H1 (cell line): ENCODE results near the gene CTXN3. TPM values are rescaled to one million over a fixed set of nuclear protein-coding genes. Genes with fewer than 3 reads are reported as not detected.

Experiments used
- CTCF ChIA-PET: fragments of 300-600 bp; sonication (Branson Sonifier 250); formaldehyde crosslinking; loops from one replicate; lab custom pipeline; 2021; ENCODE audit not compliant: partially characterized antibody; lab: Charles Lee
- POLR2A ChIA-PET: fragments of 300-600 bp; sonication (Branson Sonifier 250); formaldehyde crosslinking; loops from one replicate; lab custom pipeline; 2021; ENCODE audit warnings: inconsistent platforms; ENCODE audit not compliant: partially characterized antibody; lab: Charles Lee
- DNase-seq, 2 experiments: peaks; one replicate each; pipeline versions ENCODE4 v3.0.0 to v3.0.0-alpha.2; 2010 to 2022; ENCODE audit warnings: low spot score in 2 of 2, low read depth in 1 of 2, mixed read lengths in 1 of 2
- FAIRE-seq: peaks from 2 replicates; lab custom pipeline; 2011; peaks lifted over from hg19 to GRCh38; lab: Jason Lieb, UNC
- H2AFZ ChIP-seq: 2 replicates; pipeline ENCODE4 v1.8.1; 2012; ENCODE audit warnings: low read length, inconsistent platforms
- H2AK5ac ChIP-seq: 2 replicates; pipeline ENCODE4 v1.6.1; 2013; ENCODE audit warnings: low read depth, low read length
- H2BK120ac ChIP-seq: replicated peaks from 2 replicates; pipeline ENCODE3; 2013; ENCODE audit warnings: low read depth, low read length, inconsistent platforms
- H2BK12ac ChIP-seq: 2 replicates; pipeline ENCODE4 v1.6.1; 2013; ENCODE audit warnings: low read depth, low read length
- H2BK15ac ChIP-seq: 2 replicates; pipeline ENCODE4 v1.6.1; 2013; ENCODE audit warnings: low read length
- H2BK20ac ChIP-seq: 2 replicates; pipeline ENCODE4 v1.6.1; 2013; ENCODE audit warnings: low read length
- H2BK5ac ChIP-seq: 2 replicates; pipeline ENCODE4 v1.6.1; 2013; ENCODE audit warnings: low read depth, low read length
- H3K14ac ChIP-seq: 2 replicates; pipeline ENCODE4 v1.6.1; 2013; ENCODE audit warnings: inconsistent platforms; ENCODE audit not compliant: insufficient read length
- H3K18ac ChIP-seq: 2 replicates; pipeline ENCODE4 v1.6.1; 2013; ENCODE audit warnings: low read length; ENCODE audit errors: extremely low read depth
- H3K23ac ChIP-seq: 2 replicates; pipeline ENCODE4 v1.6.1; 2013; ENCODE audit warnings: inconsistent platforms; ENCODE audit not compliant: insufficient read length
- H3K23me2 ChIP-seq: 2 replicates; pipeline ENCODE4 v1.6.1; 2013; ENCODE audit warnings: low read depth, low read length
- H3K27ac ChIP-seq: 2 replicates; pipeline ENCODE4 v1.6.1; 2011; ENCODE audit warnings: low read depth, low read length, inconsistent platforms
- H3K27me3 ChIP-seq, 4 experiments: replicated peaks in 1 of 4; 1 replicate in 1 of 4; 2 replicates in 3 of 4; pipeline versions ENCODE4 v1.6.1 to v1.8.1; 2011 to 2013; ENCODE audit warnings: low read length in 3 of 4, mild to moderate bottlenecking in 3 of 4, inconsistent platforms in 2 of 4, mixed read lengths in 2 of 4, moderate library complexity in 1 of 4; ENCODE audit not compliant: control insufficient read depth in 3 of 4, insufficient read depth in 3 of 4; ENCODE audit errors: extremely low read depth in 1 of 4
- H3K36me3 ChIP-seq, 4 experiments: 2 replicates each; pipeline versions ENCODE4 v1.6.1 to v1.8.1; 2011 to 2013; ENCODE audit warnings: mild to moderate bottlenecking in 4 of 4, low read length in 3 of 4, moderate library complexity in 2 of 4, control low read depth in 1 of 4, inconsistent platforms in 1 of 4; ENCODE audit not compliant: insufficient read depth in 4 of 4, control insufficient read depth in 2 of 4
- H3K4ac ChIP-seq: replicated peaks from 2 replicates; pipeline ENCODE3; 2013; ENCODE audit warnings: low read length, low read depth, mixed read lengths, inconsistent platforms; ENCODE audit not compliant: insufficient read length
- H3K4me1 ChIP-seq, 4 experiments: replicated peaks in 1 of 4; 1 replicate in 1 of 4; 2 replicates in 3 of 4; pipeline versions ENCODE4 v1.6.1 to v1.8.1; 2011 to 2013; ENCODE audit warnings: low read length in 3 of 4, inconsistent platforms in 2 of 4, mixed read lengths in 1 of 4; ENCODE audit not compliant: insufficient read depth in 4 of 4, control insufficient read depth in 3 of 4
- H3K4me2 ChIP-seq, 2 experiments: 2 replicates each; pipeline versions ENCODE4 v1.6.1 to v1.8.1; 2011 to 2013; ENCODE audit warnings: low read depth in 2 of 2, low read length in 2 of 2, control low read depth in 1 of 2, inconsistent platforms in 1 of 2, mild to moderate bottlenecking in 1 of 2; ENCODE audit not compliant: insufficient read depth in 1 of 2
- H3K4me3 ChIP-seq, 4 experiments: fragments of 200-600, 300-600 bp in 1 of 4; sonication (generic), shearing (Covaris generic), sonication (Bioruptor Twin) in 1 of 4; 2 replicates each; pipeline versions ENCODE4 v1.5.1 to v1.8.1; 2011 to 2016; ENCODE audit warnings: low read length in 4 of 4, low read depth in 3 of 4, control low read depth in 2 of 4, inconsistent platforms in 2 of 4, mild to moderate bottlenecking in 2 of 4, mixed read lengths in 1 of 4, moderate library complexity in 1 of 4; ENCODE audit not compliant: insufficient read depth in 2 of 4; ENCODE audit errors: extremely low read depth in 1 of 4
- H3K56ac ChIP-seq: replicated peaks from 2 replicates; pipeline ENCODE3; 2013; ENCODE audit warnings: low read depth, mild to moderate bottlenecking, mixed read lengths, low read length, inconsistent platforms; ENCODE audit not compliant: insufficient read length
- H3K79me1 ChIP-seq: 2 replicates; pipeline ENCODE4 v1.6.1; 2013; ENCODE audit warnings: low read depth, low read length, control low read depth
- H3K79me2 ChIP-seq, 2 experiments: 2 replicates each; pipeline versions ENCODE4 v1.6.1 to v1.8.1; 2012 to 2013; ENCODE audit warnings: low read length in 2 of 2, mild to moderate bottlenecking in 2 of 2, inconsistent platforms in 1 of 2; ENCODE audit not compliant: insufficient read depth in 2 of 2, control insufficient read depth in 1 of 2
- H3K9ac ChIP-seq, 4 experiments: replicated peaks in 1 of 4; 1 replicate in 1 of 4; 2 replicates in 3 of 4; pipeline versions ENCODE4 v1.6.1 to v1.8.1; 2011 to 2013; ENCODE audit warnings: low read depth in 3 of 4, low read length in 3 of 4, control low read depth in 2 of 4, mild to moderate bottlenecking in 2 of 4, moderate library complexity in 2 of 4, inconsistent platforms in 1 of 4; ENCODE audit errors: extremely low read depth in 1 of 4
- H3K9me3 ChIP-seq, 2 experiments: 2 replicates each; pipeline versions ENCODE4 v1.6.1 to v1.8.1; 2012 to 2013; ENCODE audit warnings: mild to moderate bottlenecking in 2 of 2, moderate library complexity in 2 of 2, control low read depth in 1 of 2, inconsistent platforms in 1 of 2, low read depth in 1 of 2, low read length in 1 of 2, mixed read lengths in 1 of 2; ENCODE audit not compliant: insufficient read depth in 2 of 2
- H4K20me1 ChIP-seq, 2 experiments: replicated peaks in 1 of 2; 2 replicates each; pipeline versions ENCODE3 to v1.8.1; 2011 to 2013; ENCODE audit warnings: inconsistent platforms in 2 of 2, low read length in 2 of 2, mild to moderate bottlenecking in 1 of 2; ENCODE audit not compliant: insufficient read depth in 2 of 2, control insufficient read depth in 1 of 2
- H4K5ac ChIP-seq: 2 replicates; pipeline ENCODE4 v1.6.1; 2013; ENCODE audit warnings: low read length, low read depth, mixed read lengths, inconsistent platforms; ENCODE audit not compliant: insufficient read length
- H4K8ac ChIP-seq: 2 replicates; pipeline ENCODE4 v1.8.0; 2013; ENCODE audit warnings: mild to moderate bottlenecking, moderate library complexity, low read length, inconsistent platforms; ENCODE audit not compliant: insufficient read depth; ENCODE audit errors: extremely low read depth
- H4K91ac ChIP-seq: replicated peaks from 2 replicates; pipeline ENCODE3; 2013; ENCODE audit warnings: low read length, mixed read lengths, inconsistent platforms; ENCODE audit not compliant: insufficient read length
- CBX8 ChIP-seq: fragments of 300-800, 300-1000 bp; sonication (generic); IDR thresholded peaks from 2 replicates; pipeline ENCODE4 v1.7.1; 2016; ENCODE audit warnings: low read depth, low read length, borderline replicate concordance
- CTBP2 ChIP-seq: IDR thresholded peaks from 2 replicates; pipeline ENCODE4 v1.7.0; 2011; ENCODE audit warnings: borderline replicate concordance, mild to moderate bottlenecking, moderate library complexity, mixed read lengths, low read length; ENCODE audit not compliant: insufficient read depth, insufficient read length
- GTF2F1 ChIP-seq: IDR thresholded peaks from 2 replicates; pipeline ENCODE4 v1.6.1; 2012; ENCODE audit warnings: low read depth, low read length, improper control_type of control experiment, borderline replicate concordance
- SIN3A ChIP-seq, 2 experiments: IDR thresholded peaks in 1 of 2; conservative IDR thresholded peaks in 1 of 2; 2 replicates each; pipeline ENCODE4 v1.6.1; 2011 to 2012; ENCODE audit warnings: low read length in 2 of 2, improper control_type of control experiment in 1 of 2, low read depth in 1 of 2, mild to moderate bottlenecking in 1 of 2
- SIX5 ChIP-seq: IDR thresholded peaks from 2 replicates; pipeline ENCODE4 v1.6.1; 2011; ENCODE audit warnings: mild to moderate bottlenecking, low read depth, low read length
- SRF ChIP-seq: IDR thresholded peaks from 2 replicates; pipeline ENCODE4 v1.6.1; 2011; ENCODE audit warnings: mild to moderate bottlenecking, low read depth, low read length, moderate library complexity
- TEAD4 ChIP-seq: IDR thresholded peaks from 2 replicates; pipeline ENCODE4 v1.6.1; 2012; ENCODE audit warnings: low read depth, low read length, inconsistent platforms, mixed read lengths
- WGBS, 2 experiments: shearing (Covaris generic) in 1 of 2; methylation state at CpG; one replicate each; pipeline versions ENCODE4 v1.1.6 to v1.1.7; 2013 to 2015; ENCODE audit warnings: low lambda C conversion rate in 2 of 2, mixed read lengths in 2 of 2, inconsistent platforms in 1 of 2, low coverage in 1 of 2, missing lambda C conversion rate in 1 of 2; ENCODE audit not compliant: insufficient replicate concordance in 2 of 2, insufficient coverage in 1 of 2, insufficient read length in 1 of 2; ENCODE audit errors: extremely low coverage in 1 of 2, missing lambda C conversion rate in 1 of 2; 5-methylcytosine and 5-hydroxymethylcytosine counted together
- polyA plus RNA-seq, 7 experiments: library from polyadenylated mRNA; depleted of rRNA in 3 of 7; stranded (reverse) in 5 of 7; unstranded in 2 of 7; fragments of >200 nt in 5 of 7; fragments of 200-250 nt in 2 of 7; gene quantifications; 1 replicate in 5 of 7; 2 replicates in 1 of 7; 4 replicates in 1 of 7; pipeline versions ENCODE4 v1.2.1 to v1.2.3, GENCODE V29; 2011 to 2013; ENCODE audit warnings: missing spikeins in 2 of 7, mixed read lengths in 2 of 7
- total RNA-seq: library from RNA; stranded (reverse); fragmentation: NEBNext Ultra II Directional; extraction: Animal tissue kit (Norgen Biotek cat#: 25700); gene quantifications from 2 replicates; pipeline ENCODE4 v1.2.1, GENCODE V29; 2021
- TF ChIP-seq, protein P1 (sequence below): IDR thresholded peaks from 2 replicates; pipeline ENCODE4 v1.6.1; 2011; ENCODE audit warnings: low read depth, mild to moderate bottlenecking, low read length; ENCODE audit not compliant: insufficient read depth

The CTXN3 gene
- total and polyA plus RNA-seq, 2 of the 8 experiments (the other 6 are each of a cell fraction or from before 2014, with no cell fraction given): 0.05 TPM; not detected in 1

DNA sequence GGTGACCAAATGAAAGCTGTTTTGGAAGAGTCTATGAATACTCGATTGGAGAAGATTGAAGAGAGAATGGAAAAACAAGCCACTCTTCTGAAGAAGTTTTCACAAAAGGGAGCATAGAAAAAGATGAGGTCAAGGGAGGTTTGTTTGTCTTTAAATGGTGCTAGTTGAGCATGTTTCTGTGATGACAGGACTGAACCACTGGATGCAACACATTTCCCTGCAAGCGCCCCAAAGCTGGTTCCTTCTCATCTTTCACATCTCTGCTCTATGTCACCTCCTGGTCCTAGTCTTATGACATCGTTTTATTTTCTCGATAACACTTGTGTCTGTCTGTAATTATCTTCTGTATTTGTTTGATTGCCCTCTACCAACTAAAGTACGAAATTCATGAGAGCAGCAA is 50.5 kb downstream of the CTXN3 start:
- H3K4me3 ChIP-seq: no peak overlapping the region
- no peaks in the 10 kb centered on the region for H3K79me1 ChIP-seq
- 89% methylated on average over 5 of the region's 5 CpGs; no CpG with 5 or more reads in 1 of the 2 experiments for WGBS, 2 experiments
- H2BK120ac ChIP-seq: no peak overlapping the region
- ChIA-PET CTCF (interaction anchor here (0.7 kb wide), 1 partner anchor 220 kb away, joined by 3 read pairs; no protein-coding TSS in a partner anchor), POLR2A (no interaction called here)
- H2BK20ac ChIP-seq: no peak overlapping the region
- H3K9me3 ChIP-seq: no peaks in the 10 kb centered on the region
- H4K5ac ChIP-seq: no peak overlapping the region
- H3K18ac ChIP-seq: no peak overlapping the region
- H2AFZ ChIP-seq: no peak overlapping the region
- H3K9ac ChIP-seq: no peak overlapping the region
- H4K20me1 ChIP-seq: no peaks in the 10 kb centered on the region
- H4K8ac ChIP-seq: no peak overlapping the region
- H2AK5ac ChIP-seq: no peak overlapping the region
- H3K4ac ChIP-seq: no peak overlapping the region
- TF ChIP-seq SIX5 (no peak), SIN3A (conservative IDR thresholded peaks at IDR 0.05 in 1 of 2, IDR thresholded peaks at IDR 0.05 in 1 of 2; ENCODE audit: low read depth in 1 of 2, low read length in 2 of 2) (no peak), TEAD4 (no peak), CBX8 (no peak), CTBP2 (no peak), GTF2F1 (no peak), SRF (no peak)
- TF ChIP-seq, protein P1, sequence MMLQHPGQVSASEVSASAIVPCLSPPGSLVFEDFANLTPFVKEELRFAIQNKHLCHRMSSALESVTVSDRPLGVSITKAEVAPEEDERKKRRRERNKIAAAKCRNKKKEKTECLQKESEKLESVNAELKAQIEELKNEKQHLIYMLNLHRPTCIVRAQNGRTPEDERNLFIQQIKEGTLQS: no peak
- no peak overlapping the region for H2BK15ac ChIP-seq
- no peak overlapping the region for H3K27ac ChIP-seq
- H3K79me2 ChIP-seq: no peaks in the 10 kb centered on the region
- H3K56ac ChIP-seq: no peak overlapping the region
- no peaks in the 10 kb centered on the region for H3K36me3 ChIP-seq
- no peak overlapping the region for H2BK12ac ChIP-seq
- H4K91ac ChIP-seq: no peak overlapping the region
- no peaks in the 10 kb centered on the region for H3K27me3 ChIP-seq
- no peak overlapping the region for H3K4me2 ChIP-seq
- H3K4me1 ChIP-seq: no peaks in the 10 kb centered on the region
- H2BK5ac ChIP-seq: no peak overlapping the region
- DNase-seq (no peak), FAIRE-seq (no peak)
- no peak overlapping the region for H3K23ac ChIP-seq
- H3K23me2 ChIP-seq: no peaks in the 10 kb centered on the region; the same call in 1 of the 2 replicates
- H3K14ac ChIP-seq: no peak overlapping the region
